Endothelial cell (in vitro differentiated cells): ENCODE results near the gene AGRP. TPM values are rescaled to one million over a fixed set of nuclear protein-coding genes. Genes with fewer than 3 reads are reported as not detected.
A peak's percentile ranks its signal among the peaks of the same experiment; 100 is the strongest.
"Not testable (repeated sequence)": the region's sequence is repeated elsewhere in the genome, so short reads cannot be mapped to it uniquely, and the experiment has no call there.

ENCODE experiments used
- DNase-seq: peaks from one replicate; pipeline ENCODE4 v3.0.0; 2021; ENCODE audit warnings: low spot score
- H3K27ac Mint-ChIP-seq: one replicate; pipeline ENCODE4 v1.8.0; 2021; ENCODE audit warnings: mixed read lengths, inconsistent platforms; ENCODE audit not compliant: unreplicated experiment
- H3K27me3 Mint-ChIP-seq: one replicate; pipeline ENCODE4 v1.8.0; 2021; ENCODE audit warnings: mild to moderate bottlenecking, moderate library complexity, mixed read lengths, inconsistent platforms; ENCODE audit not compliant: unreplicated experiment
- H3K36me3 Mint-ChIP-seq: one replicate; pipeline ENCODE4 v1.8.0; 2021; ENCODE audit warnings: mild to moderate bottlenecking, low read depth, mixed read lengths, inconsistent platforms; ENCODE audit not compliant: unreplicated experiment
- H3K4me1 Mint-ChIP-seq: one replicate; pipeline ENCODE4 v1.8.0; 2021; ENCODE audit warnings: mild to moderate bottlenecking, mixed read lengths, inconsistent platforms; ENCODE audit not compliant: unreplicated experiment
- H3K4me3 Mint-ChIP-seq: one replicate; pipeline ENCODE4 v1.8.0; 2021; ENCODE audit warnings: mild to moderate bottlenecking, mixed read lengths, inconsistent platforms; ENCODE audit not compliant: unreplicated experiment
- H3K9me3 Mint-ChIP-seq: one replicate; pipeline ENCODE4 v1.8.0; 2021; ENCODE audit warnings: mixed read lengths, inconsistent platforms; ENCODE audit not compliant: unreplicated experiment
- total RNA-seq: library from RNA; stranded (reverse); fragmentation: NEBNext Ultra II Directional; extraction: Animal tissue kit (Norgen Biotek cat#: 25700); gene quantifications from one replicate; pipeline ENCODE4 v1.2.1, GENCODE V29; 2021; ENCODE audit not compliant: unreplicated experiment
- TF ChIP-seq, protein P1 (sequence below): fragments of 200-600 bp; sonication (generic); IDR thresholded peaks from one replicate; pipeline ENCODE4 v1.5.0; 2021; ENCODE audit warnings: antibody characterized with exemption; ENCODE audit not compliant: unreplicated experiment

AGRP gene
- total RNA-seq, 1 donor from 2014 or later = not detected

DNA sequence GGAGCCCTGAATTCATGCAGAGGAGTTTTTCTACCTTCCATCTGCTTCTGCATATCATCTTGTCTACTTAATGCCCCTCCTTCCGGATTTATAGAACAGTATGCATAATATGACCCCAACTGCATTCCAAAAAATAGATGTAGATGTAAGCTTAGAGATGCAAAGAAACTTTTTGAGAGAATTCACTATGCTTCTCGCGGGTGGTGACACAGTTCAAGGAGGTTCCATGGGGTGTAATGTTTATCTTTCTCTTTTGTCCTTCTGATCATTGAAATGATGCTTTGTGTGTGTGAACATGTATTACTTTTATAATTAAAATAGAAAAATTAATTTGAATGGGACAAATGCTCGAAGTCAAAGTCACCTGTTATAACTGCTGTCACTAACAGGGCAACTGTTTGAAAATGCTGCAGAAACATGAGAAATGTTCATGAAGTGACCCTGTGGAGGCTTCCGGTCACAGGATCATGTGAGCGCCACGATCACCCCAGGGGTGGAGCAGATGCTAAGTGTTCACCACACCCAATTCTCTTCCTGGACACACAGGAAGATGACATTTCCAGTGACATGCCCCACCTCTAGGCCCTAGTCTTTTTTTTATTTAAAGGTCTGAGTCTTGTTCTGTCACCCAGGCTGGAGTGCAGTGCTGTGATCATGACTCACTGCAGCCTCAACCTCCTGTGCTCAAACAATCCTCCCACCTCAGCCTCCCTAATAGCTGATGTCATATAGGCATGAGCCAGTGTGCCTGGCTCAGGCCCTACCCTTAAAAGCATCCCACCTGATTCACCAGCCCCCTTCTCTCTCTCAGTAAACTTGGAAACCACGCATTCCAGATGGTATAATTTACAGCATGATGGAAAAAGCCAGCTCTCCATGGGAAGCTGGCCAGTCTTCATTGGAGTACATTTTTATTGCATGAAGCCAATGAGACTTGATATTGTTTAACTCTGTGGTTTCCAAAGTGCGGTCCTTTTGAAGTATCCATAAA, 21.0 kb upstream of the AGRP start:
- Mint-ChIP-seq H3K4me1 (peaks cover 13% of the 10 kb centered on the region), H3K4me3 (no peak overlapping the region), H3K27ac (peak overlapping the region; percentile 58), H3K36me3 (no peaks in the 10 kb centered on the region), H3K9me3 (no peaks in the 10 kb centered on the region), H3K27me3 (peaks cover 5% of the 10 kb centered on the region)
- DNase-seq = no peak
- TF ChIP-seq, protein P1, sequence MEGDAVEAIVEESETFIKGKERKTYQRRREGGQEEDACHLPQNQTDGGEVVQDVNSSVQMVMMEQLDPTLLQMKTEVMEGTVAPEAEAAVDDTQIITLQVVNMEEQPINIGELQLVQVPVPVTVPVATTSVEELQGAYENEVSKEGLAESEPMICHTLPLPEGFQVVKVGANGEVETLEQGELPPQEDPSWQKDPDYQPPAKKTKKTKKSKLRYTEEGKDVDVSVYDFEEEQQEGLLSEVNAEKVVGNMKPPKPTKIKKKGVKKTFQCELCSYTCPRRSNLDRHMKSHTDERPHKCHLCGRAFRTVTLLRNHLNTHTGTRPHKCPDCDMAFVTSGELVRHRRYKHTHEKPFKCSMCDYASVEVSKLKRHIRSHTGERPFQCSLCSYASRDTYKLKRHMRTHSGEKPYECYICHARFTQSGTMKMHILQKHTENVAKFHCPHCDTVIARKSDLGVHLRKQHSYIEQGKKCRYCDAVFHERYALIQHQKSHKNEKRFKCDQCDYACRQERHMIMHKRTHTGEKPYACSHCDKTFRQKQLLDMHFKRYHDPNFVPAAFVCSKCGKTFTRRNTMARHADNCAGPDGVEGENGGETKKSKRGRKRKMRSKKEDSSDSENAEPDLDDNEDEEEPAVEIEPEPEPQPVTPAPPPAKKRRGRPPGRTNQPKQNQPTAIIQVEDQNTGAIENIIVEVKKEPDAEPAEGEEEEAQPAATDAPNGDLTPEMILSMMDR = no peak

DNA sequence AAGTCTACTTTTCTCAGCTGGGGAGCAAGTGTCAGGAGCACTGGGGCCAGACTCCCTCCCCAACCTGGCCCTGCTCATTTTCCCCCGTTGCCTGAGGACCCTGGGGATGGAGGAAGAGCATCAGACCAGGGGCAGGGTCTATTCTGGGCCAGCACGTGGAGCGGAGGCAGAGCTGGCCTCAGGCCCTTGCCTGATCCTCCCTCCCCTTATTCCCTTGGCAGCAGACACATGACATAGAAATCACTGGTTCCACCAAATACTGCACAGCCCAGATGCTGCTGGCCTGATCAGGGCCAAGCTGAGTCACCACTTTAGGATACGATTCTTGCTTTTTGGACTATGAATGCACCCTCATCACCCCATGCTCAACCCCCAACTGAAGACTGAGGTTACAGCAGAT, 15.8 kb upstream of the AGRP start:
- Mint-ChIP-seq H3K36me3 (no peaks in the 10 kb centered on the region), H3K4me1 (peaks cover 8% of the 10 kb centered on the region), H3K4me3 (no peak overlapping the region), H3K9me3 (no peaks in the 10 kb centered on the region), H3K27me3 (peaks cover 7% of the 10 kb centered on the region), H3K27ac (no peak overlapping the region)
- TF ChIP-seq, protein P1 = no peak
- no peak for DNase-seq

DNA sequence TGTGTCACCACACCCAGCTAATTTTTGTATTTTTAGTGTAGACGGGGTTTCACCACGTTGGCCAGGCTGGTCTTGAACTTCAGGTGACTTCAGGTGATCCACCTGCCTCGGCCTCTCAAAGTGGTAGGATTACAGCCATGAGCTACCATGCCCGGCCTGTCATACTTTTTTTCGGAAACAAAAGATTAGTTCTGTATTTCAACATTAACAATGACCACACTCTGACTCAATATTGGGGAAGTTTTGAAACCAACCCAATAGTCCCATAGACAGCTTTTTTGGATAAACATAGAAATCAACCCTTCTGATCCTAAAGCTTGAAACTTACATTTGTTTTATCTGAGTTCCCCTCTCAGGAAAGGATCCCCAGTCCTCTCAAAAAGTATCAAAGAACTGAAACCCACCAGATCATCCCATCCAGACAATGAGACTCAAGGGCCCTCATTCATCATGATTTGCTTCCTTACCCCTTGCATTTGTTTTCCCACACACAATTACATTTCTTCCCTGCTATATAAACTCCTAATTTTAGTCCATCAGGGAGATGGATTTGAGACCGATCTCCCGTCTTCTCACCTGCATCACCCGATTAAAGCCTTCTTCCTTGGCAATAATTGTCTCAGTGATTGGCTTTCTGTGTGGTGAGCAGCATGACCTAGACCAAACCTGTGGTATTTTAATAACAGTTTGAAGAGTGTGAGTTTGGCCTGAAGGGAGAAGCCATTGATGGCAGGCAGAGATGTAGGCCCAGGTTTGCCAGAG, 7.2 kb upstream of the AGRP start:
- no peak overlapping the region for H3K27ac Mint-ChIP-seq
- TF ChIP-seq, protein P1 = no peak
- DNase-seq = no peak
- H3K9me3 Mint-ChIP-seq = no peaks in the 10 kb centered on the region
- H3K4me3 Mint-ChIP-seq = peak overlapping the region; percentile 13
- H3K4me1 Mint-ChIP-seq = peaks cover 15% of the 10 kb centered on the region
- peaks cover 7% of the 10 kb centered on the region for H3K27me3 Mint-ChIP-seq
- peaks cover 12% of the 10 kb centered on the region for H3K36me3 Mint-ChIP-seq

DNA sequence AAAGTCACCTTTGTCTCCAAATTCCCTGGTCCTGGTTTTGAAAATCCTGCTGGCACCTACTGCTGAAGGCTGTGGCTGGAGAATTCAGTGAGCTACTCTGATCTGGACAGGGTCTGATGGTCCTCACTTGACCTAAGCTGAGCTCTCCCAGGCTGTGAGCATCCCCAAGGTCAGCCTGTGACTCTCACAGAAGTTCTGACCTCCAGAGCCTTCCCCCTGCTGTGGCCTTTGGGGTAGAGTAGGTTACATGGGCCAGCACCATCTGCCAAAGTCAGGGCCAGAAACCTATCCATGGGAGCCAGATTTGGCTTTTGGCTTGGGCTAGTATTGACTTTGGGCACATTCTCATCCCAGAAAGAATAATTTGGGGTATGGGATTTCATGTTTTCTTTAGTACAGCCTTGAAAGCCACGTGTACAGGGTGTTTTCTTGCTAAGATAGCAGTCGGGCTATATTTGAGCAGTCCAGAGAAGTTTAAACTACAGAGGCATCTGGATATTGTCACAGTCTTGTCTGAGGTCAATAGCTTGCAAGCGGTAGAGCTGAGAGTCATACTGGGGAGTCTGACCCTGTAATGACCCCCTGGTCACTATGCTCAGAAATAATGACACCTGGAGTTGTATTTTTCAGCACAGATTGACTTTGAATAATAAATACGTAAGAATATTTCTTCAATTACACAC, 6.2 kb upstream of the AGRP start:
- no peak overlapping the region for H3K27ac Mint-ChIP-seq

DNA sequence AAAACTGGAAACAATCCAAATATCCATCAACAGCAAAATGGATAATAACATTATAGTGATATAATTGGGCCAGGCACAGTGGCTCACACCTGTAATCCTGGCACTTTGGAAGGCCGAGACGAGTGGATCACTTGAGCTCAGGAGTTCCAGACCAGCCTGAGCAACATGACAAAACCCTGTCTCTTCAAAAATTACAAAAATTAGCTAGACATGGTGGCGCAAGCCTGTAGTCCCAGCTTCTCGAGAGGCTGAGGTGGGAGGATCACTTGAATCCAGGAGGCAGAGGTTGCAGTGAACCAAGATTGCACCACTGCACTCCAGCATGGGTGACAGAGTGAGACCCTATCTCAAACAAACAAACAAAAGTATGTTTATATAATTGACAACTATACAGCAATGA, 4.2 kb upstream of the AGRP start:
- Mint-ChIP-seq H3K4me1 (peaks cover 17% of the 10 kb centered on the region), H3K36me3 (peaks cover 12% of the 10 kb centered on the region)
- not testable (repeated sequence) for H3K27ac Mint-ChIP-seq, H3K9me3 Mint-ChIP-seq, H3K4me3 Mint-ChIP-seq, H3K27me3 Mint-ChIP-seq, DNase-seq

More for the DNA sequence above, 6.2 kb upstream of the AGRP start:
- H3K4me1 Mint-ChIP-seq = peaks cover 15% of the 10 kb centered on the region
- no peak for DNase-seq
- no peak overlapping the region for H3K4me3 Mint-ChIP-seq
- TF ChIP-seq, protein P1 = no peak
- no peaks in the 10 kb centered on the region for H3K9me3 Mint-ChIP-seq
- H3K36me3 Mint-ChIP-seq = peaks cover 12% of the 10 kb centered on the region
- H3K27me3 Mint-ChIP-seq = peaks cover 7% of the 10 kb centered on the region
